Activated naive CD8-positive, alpha-beta T cell (primary cell): ENCODE measurements around the gene ANKRD40CL.
"Not testable (repeated sequence)": the region's sequence is repeated elsewhere in the genome, so short reads cannot be mapped to it uniquely, and the experiment has no call there.

ENCODE experiments used
- H3K27ac Mint-ChIP-seq: one replicate; pipeline ENCODE4 v1.8.0; 2021; ENCODE audit warnings: mixed read lengths
- H3K27me3 Mint-ChIP-seq: one replicate; pipeline ENCODE4 v1.8.0; 2021; ENCODE audit warnings: mixed read lengths
- H3K36me3 Mint-ChIP-seq: one replicate; pipeline ENCODE4 v1.8.0; 2021; ENCODE audit warnings: mixed read lengths
- H3K4me1 Mint-ChIP-seq: one replicate; pipeline ENCODE4 v1.8.0; 2021; ENCODE audit warnings: low read depth, mixed read lengths
- H3K4me3 Mint-ChIP-seq: one replicate; pipeline ENCODE4 v1.8.0; 2021; ENCODE audit warnings: mild to moderate bottlenecking, mixed read lengths
- H3K9me3 Mint-ChIP-seq: one replicate; pipeline ENCODE4 v1.8.0; 2021; ENCODE audit warnings: low read depth, mixed read lengths

ANKRD40CL gene

DNA sequence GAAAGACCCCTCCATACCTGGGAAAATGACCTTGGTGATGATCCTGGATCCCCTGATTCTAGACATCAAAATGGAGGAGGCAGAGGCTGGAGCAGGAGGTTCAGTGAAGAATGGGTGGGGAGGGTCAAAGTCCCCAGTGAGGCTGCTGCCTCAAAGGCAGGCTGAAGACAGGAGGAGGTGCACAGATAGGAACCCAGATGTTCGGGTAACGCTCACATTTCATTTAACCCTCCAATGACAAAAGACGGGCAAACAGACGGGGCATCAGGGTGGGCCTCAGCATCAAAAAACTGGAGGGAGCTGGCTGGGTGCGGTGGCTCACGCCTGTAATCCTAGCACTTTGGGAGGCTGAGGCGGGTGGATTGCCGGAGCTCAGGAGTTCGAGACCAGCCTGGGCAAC is at the start of gene ANKRD40CL:
TSS of gene ANKRD40CL (minus strand) at position 73 of the 400 bp plus-strand sequence. CDS start 605 bp downstream, outside the sequence.
- Mint-ChIP-seq H3K4me3 (no peak within 1 kb of the TSS), H3K27me3 (no peaks in the 10 kb centered on the region), H3K9me3 (no peaks in the 10 kb centered on the region), H3K27ac (no peak within 1 kb of the TSS), H3K4me1 (peaks cover 24% of the 10 kb centered on the region), H3K36me3 (no peaks in the 10 kb centered on the region)

DNA sequence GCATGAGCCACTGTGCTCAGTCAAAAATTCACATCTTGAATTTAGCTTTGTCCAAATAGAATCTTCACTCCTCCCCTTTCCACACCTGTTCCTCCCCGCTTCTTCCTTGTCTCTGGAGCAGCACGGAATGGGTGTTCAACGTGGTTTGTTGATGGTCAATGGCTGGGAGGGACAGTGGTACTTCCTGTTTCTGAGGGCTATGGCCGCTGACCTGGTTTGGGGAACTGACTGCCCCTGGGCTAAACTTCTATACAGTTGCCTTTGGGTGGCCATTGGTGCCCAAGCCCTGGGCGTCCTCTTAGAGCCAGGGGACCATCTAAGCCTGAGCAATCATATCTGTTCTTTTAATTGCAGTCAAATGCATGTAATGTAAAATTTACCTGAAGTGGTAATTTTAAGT is 49.0 kb upstream of the ANKRD40CL start:
- Mint-ChIP-seq H3K36me3 (no peaks in the 10 kb centered on the region), H3K27me3 (peaks cover 10% of the 10 kb centered on the region), H3K9me3 (no peaks in the 10 kb centered on the region), H3K4me1 (peaks cover 5% of the 10 kb centered on the region), H3K27ac (no peak overlapping the region), H3K4me3 (no peak overlapping the region)

- Mint-ChIP-seq H3K4me1 (peaks cover 5% of the 10 kb centered on the region), H3K27ac (no peak overlapping the region), H3K4me3 (no peak overlapping the region), H3K9me3 (no peaks in the 10 kb centered on the region), H3K36me3 (no peaks in the 10 kb centered on the region), H3K27me3 (peaks cover 10% of the 10 kb centered on the region)
Observed at GRCh38 chr17:50815400-50815799, 48.1 kb upstream of the ANKRD40CL start.

DNA sequence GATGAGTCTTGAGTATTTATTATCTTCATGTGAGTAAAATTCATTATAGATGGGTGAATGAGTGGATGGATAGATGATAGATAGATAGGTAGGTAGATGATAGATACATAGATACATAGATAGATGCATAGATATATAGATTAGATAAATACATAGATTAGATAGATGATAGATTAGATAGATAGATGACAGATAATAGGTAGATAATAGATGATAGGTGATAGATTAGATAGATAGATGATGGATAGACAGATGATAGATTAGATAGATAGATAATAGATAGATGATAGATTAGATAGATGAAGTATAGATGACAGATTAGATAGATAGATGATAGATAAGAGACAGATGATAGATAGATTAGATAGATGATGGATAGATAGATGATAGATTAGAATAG is 46.3 kb upstream of the ANKRD40CL start:
- H3K4me1 Mint-ChIP-seq: peaks cover 5% of the 10 kb centered on the region
- H3K27ac Mint-ChIP-seq: no peak overlapping the region
- no peaks in the 10 kb centered on the region for H3K36me3 Mint-ChIP-seq
- no peaks in the 10 kb centered on the region for H3K9me3 Mint-ChIP-seq
- peaks cover 10% of the 10 kb centered on the region for H3K27me3 Mint-ChIP-seq
- no peak overlapping the region for H3K4me3 Mint-ChIP-seq

DNA sequence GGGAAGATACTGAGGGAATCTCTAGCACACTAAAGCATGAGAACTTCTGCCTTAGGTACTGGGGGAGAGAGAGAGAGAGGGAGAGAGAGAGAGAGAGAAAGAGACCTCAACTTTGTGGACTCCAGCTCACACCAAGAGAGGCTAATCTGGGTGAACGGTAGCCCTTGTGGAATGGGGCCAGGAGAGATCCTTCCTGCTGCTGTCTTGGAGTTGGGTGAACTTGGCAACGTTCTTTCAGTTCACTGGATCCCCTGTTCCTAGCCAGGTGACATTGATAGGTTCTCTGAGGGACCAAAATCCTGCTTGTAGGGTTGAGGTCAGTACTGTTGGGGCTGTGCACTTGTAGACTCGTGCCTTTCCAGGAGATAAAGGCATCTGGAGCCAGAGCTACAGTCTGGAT is 41.6 kb upstream of the ANKRD40CL start:
- Mint-ChIP-seq H3K27ac (no peak overlapping the region), H3K4me3 (no peak overlapping the region), H3K9me3 (no peaks in the 10 kb centered on the region), H3K4me1 (no peaks in the 10 kb centered on the region), H3K36me3 (no peaks in the 10 kb centered on the region), H3K27me3 (no peaks in the 10 kb centered on the region)

GRCh38 chr17:50808413-50808812 is 41.1 kb upstream of the ANKRD40CL start:
- Mint-ChIP-seq H3K4me3 (no peak overlapping the region), H3K4me1 (no peaks in the 10 kb centered on the region), H3K36me3 (no peaks in the 10 kb centered on the region), H3K27me3 (no peaks in the 10 kb centered on the region), H3K27ac (no peak overlapping the region), H3K9me3 (no peaks in the 10 kb centered on the region)

DNA sequence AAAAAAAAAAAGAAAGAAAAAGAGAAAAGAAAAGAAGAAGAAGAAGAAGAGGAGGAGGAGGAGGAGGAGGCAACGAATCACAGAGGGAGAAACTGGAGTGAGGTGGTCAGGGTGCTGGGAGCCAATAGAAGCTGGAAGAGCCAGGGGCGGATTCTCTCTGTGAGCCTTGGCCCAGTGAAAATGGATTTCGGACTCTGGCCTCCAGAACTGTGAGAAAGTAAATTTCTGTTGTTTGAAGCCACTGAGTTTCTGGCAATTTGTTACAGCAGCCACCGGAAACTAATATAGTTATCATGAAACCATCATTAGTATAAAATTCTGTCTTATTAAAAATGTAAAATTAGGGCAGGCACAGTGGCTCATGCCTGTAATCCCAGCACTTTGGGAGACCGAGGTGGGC is 40.4 kb upstream of the ANKRD40CL start:
- no peaks in the 10 kb centered on the region for H3K9me3 Mint-ChIP-seq
- H3K4me1 Mint-ChIP-seq: no peaks in the 10 kb centered on the region
- no peaks in the 10 kb centered on the region for H3K27me3 Mint-ChIP-seq
- no peak overlapping the region for H3K27ac Mint-ChIP-seq
- H3K4me3 Mint-ChIP-seq: no peak overlapping the region
- H3K36me3 Mint-ChIP-seq: no peaks in the 10 kb centered on the region

DNA sequence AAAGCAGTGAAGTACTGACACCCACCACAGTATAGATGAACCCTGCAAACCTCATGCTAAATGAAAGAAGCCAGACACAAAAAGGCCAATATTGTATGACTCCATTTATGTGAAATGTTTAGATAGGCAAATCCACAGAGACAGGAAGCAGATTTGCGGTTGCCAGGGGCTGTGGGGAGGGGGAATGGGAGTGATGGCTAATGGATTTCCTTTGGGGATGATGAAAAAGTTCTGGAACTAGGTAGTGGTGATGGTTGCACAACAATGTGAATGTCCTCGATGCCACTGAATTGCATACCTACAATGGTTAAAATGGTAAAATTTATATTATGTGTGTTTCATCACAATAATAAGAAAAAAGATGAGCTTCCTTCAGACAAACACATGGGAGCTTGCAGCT is 39.7 kb upstream of the ANKRD40CL start:
- Mint-ChIP-seq H3K27ac (no peak overlapping the region), H3K27me3 (no peaks in the 10 kb centered on the region), H3K9me3 (no peaks in the 10 kb centered on the region), H3K4me3 (no peak overlapping the region), H3K36me3 (no peaks in the 10 kb centered on the region), H3K4me1 (no peaks in the 10 kb centered on the region)

- Mint-ChIP-seq H3K27ac (no peak overlapping the region), H3K4me1 (no peaks in the 10 kb centered on the region), H3K27me3 (no peaks in the 10 kb centered on the region), H3K4me3 (no peak overlapping the region), H3K36me3 (no peaks in the 10 kb centered on the region), H3K9me3 (no peaks in the 10 kb centered on the region)
Observed at GRCh38 chr17:50806141-50806643, 38.9 kb upstream of the ANKRD40CL start.

DNA sequence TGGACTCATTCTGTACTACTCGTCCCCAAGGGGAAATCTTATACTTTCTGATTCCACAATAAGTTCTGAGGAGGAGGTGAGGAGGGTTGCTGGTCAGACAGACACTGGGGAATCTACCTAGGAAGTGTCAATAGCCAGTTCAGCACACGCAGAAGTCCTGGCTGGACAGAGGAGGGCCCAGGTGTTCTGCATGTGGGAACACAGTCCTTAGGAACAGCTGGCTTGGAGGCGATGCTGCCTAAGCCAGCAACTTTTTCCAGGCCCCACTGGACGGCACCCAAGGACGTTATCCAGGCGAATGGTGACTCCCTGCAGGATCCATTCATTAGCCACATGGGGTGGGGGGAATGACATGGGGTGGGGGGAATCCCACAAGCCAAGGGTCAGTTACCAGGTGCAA is 38.2 kb upstream of the ANKRD40CL start:
- Mint-ChIP-seq H3K27ac (no peak overlapping the region), H3K27me3 (no peaks in the 10 kb centered on the region), H3K4me1 (no peaks in the 10 kb centered on the region), H3K9me3 (no peaks in the 10 kb centered on the region), H3K4me3 (no peak overlapping the region), H3K36me3 (no peaks in the 10 kb centered on the region)

GRCh38 chr17:50804749-50805475 is 37.6 kb upstream of the ANKRD40CL start:
- not testable (repeated sequence) for H3K4me1 Mint-ChIP-seq, H3K27ac Mint-ChIP-seq, H3K36me3 Mint-ChIP-seq, H3K27me3 Mint-ChIP-seq, H3K9me3 Mint-ChIP-seq, H3K4me3 Mint-ChIP-seq

DNA sequence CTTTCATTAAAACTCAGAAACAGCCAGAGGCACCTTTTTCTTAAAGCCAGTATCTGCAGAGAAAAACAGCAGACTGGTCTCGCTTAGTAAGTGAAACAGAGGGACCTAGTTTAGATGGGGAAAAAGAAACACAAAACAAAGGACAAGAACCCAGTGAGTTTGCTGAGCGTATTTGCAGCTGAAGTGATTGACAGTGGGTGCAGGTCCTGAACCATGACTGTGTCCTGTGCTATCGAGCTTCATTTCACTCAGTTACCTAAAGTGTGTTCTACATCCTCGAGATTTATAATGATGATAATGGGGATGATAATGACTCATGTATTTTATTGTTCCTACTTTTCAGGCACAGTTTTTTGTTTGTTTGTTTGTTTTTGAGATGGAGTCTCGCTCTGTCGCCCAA is 36.4 kb upstream of the ANKRD40CL start:
- H3K9me3 Mint-ChIP-seq: no peaks in the 10 kb centered on the region
- H3K36me3 Mint-ChIP-seq: no peaks in the 10 kb centered on the region
- H3K27ac Mint-ChIP-seq: no peak overlapping the region
- H3K4me3 Mint-ChIP-seq: no peak overlapping the region
- H3K4me1 Mint-ChIP-seq: no peaks in the 10 kb centered on the region
- no peaks in the 10 kb centered on the region for H3K27me3 Mint-ChIP-seq

- no peaks in the 10 kb centered on the region for H3K9me3 Mint-ChIP-seq
- no peaks in the 10 kb centered on the region for H3K36me3 Mint-ChIP-seq
- H3K27me3 Mint-ChIP-seq: no peaks in the 10 kb centered on the region
- H3K4me3 Mint-ChIP-seq: no peak overlapping the region
- no peak overlapping the region for H3K27ac Mint-ChIP-seq
- no peaks in the 10 kb centered on the region for H3K4me1 Mint-ChIP-seq
Observed at GRCh38 chr17:50802609-50803571, 35.6 kb upstream of the ANKRD40CL start.

DNA sequence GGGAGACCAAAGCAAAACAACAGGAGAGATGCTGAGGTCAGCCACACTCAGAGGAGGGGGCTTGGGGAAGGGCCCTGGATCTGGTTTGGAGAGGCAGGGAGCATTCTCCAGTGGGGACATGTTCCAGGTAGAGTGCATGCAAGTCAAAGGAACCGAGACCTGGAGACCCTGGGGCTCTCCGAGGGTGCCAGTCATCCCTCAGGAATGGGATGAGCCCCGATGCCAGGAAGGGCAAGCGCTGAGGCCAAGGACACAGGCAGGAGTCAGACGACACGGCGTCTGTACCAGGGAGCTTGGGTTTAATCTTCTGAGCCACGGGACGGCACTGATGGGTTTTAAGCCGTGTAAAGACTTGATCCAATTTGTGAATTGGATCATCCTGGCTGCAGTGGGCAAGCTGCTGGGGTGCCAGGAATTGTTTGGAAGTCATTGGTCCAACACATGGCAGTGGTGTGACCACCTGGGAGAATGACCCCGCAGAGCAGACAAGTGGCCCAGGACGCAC is 32.9 kb upstream of the ANKRD40CL start:
- Mint-ChIP-seq H3K27ac (no peak overlapping the region), H3K4me3 (no peak overlapping the region), H3K36me3 (no peaks in the 10 kb centered on the region), H3K4me1 (no peaks in the 10 kb centered on the region), H3K27me3 (no peaks in the 10 kb centered on the region), H3K9me3 (no peaks in the 10 kb centered on the region)

GRCh38 chr17:50799582-50799981 is 32.3 kb upstream of the ANKRD40CL start:
- Mint-ChIP-seq H3K9me3 (no peaks in the 10 kb centered on the region), H3K27me3 (no peaks in the 10 kb centered on the region), H3K36me3 (no peaks in the 10 kb centered on the region), H3K4me1 (no peaks in the 10 kb centered on the region), H3K27ac (no peak overlapping the region), H3K4me3 (no peak overlapping the region)
